ENCODE measurements around the gene RFWD3. TPM values are rescaled to one million over a fixed set of nuclear protein-coding genes. Genes with fewer than 3 reads are reported as not detected.

RFWD3 gene
- total and polyA plus RNA-seq, 2 of the 13 experiments (the other 11 are each of a cell fraction or from before 2014, with no cell fraction given), result 23.4 to 62.6 TPM

DNA sequence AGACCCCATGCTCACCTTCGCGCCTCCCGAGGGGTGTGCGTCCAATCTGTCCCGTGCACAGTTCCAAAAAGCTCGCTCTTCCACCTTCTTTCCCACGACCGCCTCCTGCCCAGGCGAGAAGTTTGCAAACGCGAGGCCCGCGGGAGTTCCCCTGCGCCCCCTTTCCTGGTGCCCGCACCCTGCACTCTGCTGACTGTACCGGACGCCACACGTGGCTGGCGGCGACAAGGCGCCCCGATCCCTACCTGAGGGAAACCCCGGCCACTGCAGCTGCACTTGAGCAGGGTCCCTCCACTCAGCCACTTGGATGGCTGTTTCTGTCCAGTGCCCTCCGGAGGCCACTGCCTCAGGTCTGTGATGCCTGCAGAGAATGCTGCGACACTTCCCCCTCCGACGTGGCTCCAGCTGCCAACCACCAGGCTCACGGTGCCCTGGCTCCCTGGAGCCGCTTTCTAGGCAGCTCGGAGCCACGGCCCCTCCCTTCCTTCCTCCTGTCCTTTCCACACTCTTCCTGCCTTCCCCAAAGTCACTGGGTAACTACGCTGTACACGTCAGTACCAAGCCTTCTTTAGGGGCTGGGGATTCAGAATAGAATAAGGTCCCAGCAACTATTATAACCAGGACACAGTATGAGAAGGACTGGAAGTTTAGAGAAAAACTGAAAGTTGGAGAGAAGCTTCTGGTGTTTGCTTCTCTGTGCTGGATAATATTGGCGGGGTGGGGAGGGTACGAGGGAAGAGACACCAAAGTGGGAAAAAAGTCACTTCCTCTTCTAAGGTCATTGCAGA lies 34.0 kb upstream of the RFWD3 start, which contains the start of gene MLKL (continued):
- TF ChIP-seq ZNF782 (CRISPR knock-in tag; IDR thresholded peaks at IDR 0.05; ENCODE audit: borderline replicate concordance) (peak; percentile 84; the same call in 1 of the 2 replicates), ZUFSP (CRISPR knock-in tag; IDR thresholded peaks at IDR 0.05; ENCODE audit: borderline replicate concordance) (no peak), ZNF510 (CRISPR knock-in tag; IDR thresholded peaks at IDR 0.05; ENCODE audit: low read depth) (peak; percentile 73; the same call in 1 of the 2 replicates), ZNF674 (CRISPR knock-in tag; IDR thresholded peaks at IDR 0.05; ENCODE audit: low read depth) (no peak), THRA (CRISPR knock-in tag; IDR thresholded peaks at IDR 0.05; ENCODE audit: borderline replicate concordance) (peak; percentile 71), HMG20A (CRISPR knock-in tag; IDR thresholded peaks at IDR 0.05; ENCODE audit: borderline replicate concordance) (peak; percentile 5; the same call in 1 of the 2 replicates), ZNF790 (CRISPR knock-in tag; IDR thresholded peaks at IDR 0.05; ENCODE audit: borderline replicate concordance) (peak; percentile 57; the same call in 1 of the 2 replicates), TGIF2 (CRISPR knock-in tag; IDR thresholded peaks at IDR 0.05) (peak; percentile 74; the same call in 1 of the 2 replicates), MED8 (CRISPR knock-in tag; IDR thresholded peaks at IDR 0.05; ENCODE audit: insufficient replicate concordance) (peak; percentile 73), BRF2 (CRISPR knock-in tag; IDR thresholded peaks at IDR 0.05) (no peak), ELF4 (CRISPR knock-in tag; IDR thresholded peaks at IDR 0.05; ENCODE audit: borderline replicate concordance) (peak; percentile 84; the same call in 1 of the 2 replicates), ZNF274 (CRISPR knock-in tag; IDR thresholded peaks at IDR 0.05) (0 out of 2 replicates have a peak, but pooled peaks have one; percentile 93), ADNP (CRISPR knock-in tag; IDR thresholded peaks at IDR 0.05) (no peak)
- TF ChIP-seq, protein P1, sequence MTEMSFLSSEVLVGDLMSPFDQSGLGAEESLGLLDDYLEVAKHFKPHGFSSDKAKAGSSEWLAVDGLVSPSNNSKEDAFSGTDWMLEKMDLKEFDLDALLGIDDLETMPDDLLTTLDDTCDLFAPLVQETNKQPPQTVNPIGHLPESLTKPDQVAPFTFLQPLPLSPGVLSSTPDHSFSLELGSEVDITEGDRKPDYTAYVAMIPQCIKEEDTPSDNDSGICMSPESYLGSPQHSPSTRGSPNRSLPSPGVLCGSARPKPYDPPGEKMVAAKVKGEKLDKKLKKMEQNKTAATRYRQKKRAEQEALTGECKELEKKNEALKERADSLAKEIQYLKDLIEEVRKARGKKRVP (CRISPR knock-in tag; IDR thresholded peaks at IDR 0.05), result no peak; a peak in 1 of 4 replicates
- TF ChIP-seq, protein P2, sequence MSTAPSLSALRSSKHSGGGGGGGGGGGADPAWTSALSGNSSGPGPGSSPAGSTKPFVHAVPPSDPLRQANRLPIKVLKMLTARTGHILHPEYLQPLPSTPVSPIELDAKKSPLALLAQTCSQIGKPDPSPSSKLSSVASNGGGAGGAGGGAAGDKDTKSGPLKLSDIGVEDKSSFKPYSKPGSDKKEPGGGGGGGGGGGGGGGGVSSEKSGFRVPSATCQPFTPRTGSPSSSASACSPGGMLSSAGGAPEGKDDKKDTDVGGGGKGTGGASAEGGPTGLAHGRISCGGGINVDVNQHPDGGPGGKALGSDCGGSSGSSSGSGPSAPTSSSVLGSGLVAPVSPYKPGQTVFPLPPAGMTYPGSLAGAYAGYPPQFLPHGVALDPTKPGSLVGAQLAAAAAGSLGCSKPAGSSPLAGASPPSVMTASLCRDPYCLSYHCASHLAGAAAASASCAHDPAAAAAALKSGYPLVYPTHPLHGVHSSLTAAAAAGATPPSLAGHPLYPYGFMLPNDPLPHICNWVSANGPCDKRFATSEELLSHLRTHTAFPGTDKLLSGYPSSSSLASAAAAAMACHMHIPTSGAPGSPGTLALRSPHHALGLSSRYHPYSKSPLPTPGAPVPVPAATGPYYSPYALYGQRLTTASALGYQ (CRISPR knock-in tag; IDR thresholded peaks at IDR 0.05), result no peak
- TF ChIP-seq, protein P3, sequence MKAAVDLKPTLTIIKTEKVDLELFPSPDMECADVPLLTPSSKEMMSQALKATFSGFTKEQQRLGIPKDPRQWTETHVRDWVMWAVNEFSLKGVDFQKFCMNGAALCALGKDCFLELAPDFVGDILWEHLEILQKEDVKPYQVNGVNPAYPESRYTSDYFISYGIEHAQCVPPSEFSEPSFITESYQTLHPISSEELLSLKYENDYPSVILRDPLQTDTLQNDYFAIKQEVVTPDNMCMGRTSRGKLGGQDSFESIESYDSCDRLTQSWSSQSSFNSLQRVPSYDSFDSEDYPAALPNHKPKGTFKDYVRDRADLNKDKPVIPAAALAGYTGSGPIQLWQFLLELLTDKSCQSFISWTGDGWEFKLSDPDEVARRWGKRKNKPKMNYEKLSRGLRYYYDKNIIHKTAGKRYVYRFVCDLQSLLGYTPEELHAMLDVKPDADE (CRISPR knock-in tag; IDR thresholded peaks at IDR 0.05), result peak; percentile 81; the same call in 1 of the 2 replicates
- TF ChIP-seq, protein P4, sequence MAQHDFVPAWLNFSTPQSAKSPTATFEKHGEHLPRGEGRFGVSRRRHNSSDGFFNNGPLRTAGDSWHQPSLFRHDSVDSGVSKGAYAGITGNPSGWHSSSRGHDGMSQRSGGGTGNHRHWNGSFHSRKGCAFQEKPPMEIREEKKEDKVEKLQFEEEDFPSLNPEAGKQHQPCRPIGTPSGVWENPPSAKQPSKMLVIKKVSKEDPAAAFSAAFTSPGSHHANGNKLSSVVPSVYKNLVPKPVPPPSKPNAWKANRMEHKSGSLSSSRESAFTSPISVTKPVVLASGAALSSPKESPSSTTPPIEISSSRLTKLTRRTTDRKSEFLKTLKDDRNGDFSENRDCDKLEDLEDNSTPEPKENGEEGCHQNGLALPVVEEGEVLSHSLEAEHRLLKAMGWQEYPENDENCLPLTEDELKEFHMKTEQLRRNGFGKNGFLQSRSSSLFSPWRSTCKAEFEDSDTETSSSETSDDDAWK (CRISPR knock-in tag; IDR thresholded peaks at IDR 0.05), result no peak

Data from HepG2 (cell line).